IMR-90 (cell line): ENCODE data around the gene USP6NL. TPM values are rescaled to one million over a fixed set of nuclear protein-coding genes. Genes with fewer than 3 reads are reported as not detected.

Experiments
- ATAC-seq: fragments of 200-7000 bp; cut with Tn5 transposase; 2 replicates; pipeline ENCODE4 v1.9.1; 2020; ENCODE audit warnings: low read depth, mild to moderate bottlenecking, moderate library complexity
- BruUV-seq: library from RNA; stranded (reverse); fragments of 400-500 nt; replicated peaks from 2 replicates; lab custom pipeline; 2021; lab: Mats Ljungman, UMichigan
- CTCF ChIA-PET: fragments of 300-600 bp; formaldehyde crosslinking; extraction: SDS; loops from one replicate; lab custom pipeline; 2021; ENCODE audit warnings: antibody characterized with exemption; lab: Yijun Ruan, JAX
- POLR2A ChIA-PET: fragments of 300-600 bp; sonication (Branson Sonifier 250); formaldehyde crosslinking; loops from one replicate; lab custom pipeline; 2022; ENCODE audit warnings: antibody characterized with exemption; ENCODE audit not compliant: unreplicated experiment; lab: Charles Lee
- DNase-seq: peaks from one replicate; pipeline ENCODE4 v3.0.0; 2013
- H2AFZ ChIP-seq: replicated peaks from 2 replicates; pipeline ENCODE3; 2013; ENCODE audit warnings: low read length, mild to moderate bottlenecking; ENCODE audit not compliant: poor library complexity
- H2AK5ac ChIP-seq: 2 replicates; pipeline ENCODE4 v1.6.1; 2013; ENCODE audit warnings: low read depth, low read length, inconsistent platforms
- H2AK9ac ChIP-seq: replicated peaks from 2 replicates; pipeline ENCODE3; 2013; ENCODE audit warnings: mild to moderate bottlenecking, low read depth, low read length, moderate library complexity; ENCODE audit not compliant: poor library complexity
- H2BK120ac ChIP-seq: 2 replicates; pipeline ENCODE4 v1.6.1; 2013; ENCODE audit warnings: low read depth, low read length, inconsistent platforms
- H2BK15ac ChIP-seq: 3 replicates; pipeline ENCODE4 v1.6.1; 2013; ENCODE audit warnings: low read depth, low read length, inconsistent platforms
- H2BK20ac ChIP-seq: 2 replicates; pipeline ENCODE4 v1.6.1; 2013; ENCODE audit warnings: low read depth, mild to moderate bottlenecking, inconsistent platforms, low read length, moderate library complexity
- H2BK5ac ChIP-seq: 2 replicates; pipeline ENCODE4 v1.6.1; 2013; ENCODE audit warnings: mild to moderate bottlenecking, low read depth, low read length, inconsistent platforms; ENCODE audit not compliant: poor library complexity, severe bottlenecking
- H3K14ac ChIP-seq: replicated peaks from 2 replicates; pipeline ENCODE4 v1.6.1; 2013; ENCODE audit warnings: low read depth, low read length, inconsistent platforms
- H3K18ac ChIP-seq: 2 replicates; pipeline ENCODE4 v1.6.1; 2013; ENCODE audit warnings: low read depth, low read length, control low read depth
- H3K23ac ChIP-seq: 2 replicates; pipeline ENCODE4 v1.6.1; 2013; ENCODE audit warnings: low read depth, low read length, inconsistent platforms
- H3K27ac ChIP-seq: 2 replicates; pipeline ENCODE4 v1.5.1; 2013; ENCODE audit warnings: mild to moderate bottlenecking, control low read depth, low read length; ENCODE audit not compliant: insufficient read depth
- H3K27me3 ChIP-seq: 2 replicates; pipeline ENCODE4 v1.6.1; 2013; ENCODE audit warnings: low read length; ENCODE audit not compliant: control insufficient read depth, insufficient read depth
- H3K36me3 ChIP-seq: 2 replicates; pipeline ENCODE4 v1.6.1; 2013; ENCODE audit warnings: low read length, mixed read lengths; ENCODE audit not compliant: control insufficient read depth, insufficient read depth
- H3K4ac ChIP-seq: 2 replicates; pipeline ENCODE4 v1.6.1; 2013; ENCODE audit warnings: low read depth, low read length, inconsistent platforms
- H3K4me1 ChIP-seq: 2 replicates; pipeline ENCODE4 v1.6.1; 2013; ENCODE audit warnings: low read length, mixed read lengths; ENCODE audit not compliant: control insufficient read depth, insufficient read depth
- H3K4me2 ChIP-seq: 2 replicates; pipeline ENCODE4 v1.6.1; 2013; ENCODE audit warnings: low read depth, mild to moderate bottlenecking, control low read depth, low read length, moderate library complexity
- H3K4me3 ChIP-seq: 2 replicates; pipeline ENCODE4 v1.5.1; 2013; ENCODE audit warnings: low read depth, mild to moderate bottlenecking, control low read depth, low read length, moderate library complexity; ENCODE audit not compliant: insufficient read depth
- H3K56ac ChIP-seq: 2 replicates; pipeline ENCODE4 v1.6.1; 2013; ENCODE audit warnings: low read length, inconsistent platforms; ENCODE audit not compliant: insufficient read depth; ENCODE audit errors: extremely low read depth
- H3K79me1 ChIP-seq, 2 experiments: 2 replicates each; pipeline ENCODE4 v1.6.1; 2013; ENCODE audit warnings: low read length in 2 of 2, inconsistent platforms in 1 of 2, low read depth in 1 of 2
- H3K9ac ChIP-seq: 2 replicates; pipeline ENCODE4 v1.6.1; 2013; ENCODE audit warnings: low read depth, low read length, control low read depth
- H3K9me1 ChIP-seq: 2 replicates; pipeline ENCODE4 v1.6.1; 2013; ENCODE audit warnings: low read length, inconsistent platforms; ENCODE audit not compliant: insufficient read depth
- H3K9me3 ChIP-seq: 2 replicates; pipeline ENCODE4 v1.6.1; 2013; ENCODE audit warnings: low read length; ENCODE audit not compliant: control insufficient read depth, insufficient read depth
- H4K20me1 ChIP-seq: 2 replicates; pipeline ENCODE4 v1.6.1; 2013; ENCODE audit warnings: low read length, inconsistent platforms; ENCODE audit not compliant: insufficient read depth
- H4K5ac ChIP-seq: 2 replicates; pipeline ENCODE4 v1.6.1; 2013; ENCODE audit warnings: mild to moderate bottlenecking, low read depth, low read length, control low read depth
- H4K8ac ChIP-seq, 2 experiments: 2 replicates each; pipeline ENCODE4 v1.6.1; 2013; ENCODE audit warnings: low read depth in 2 of 2, low read length in 2 of 2, control low read depth in 1 of 2, inconsistent platforms in 1 of 2
- H4K91ac ChIP-seq: 2 replicates; pipeline ENCODE4 v1.6.1; 2013; ENCODE audit warnings: low read depth, low read length, inconsistent platforms; ENCODE audit not compliant: insufficient read depth
- CEBPB ChIP-seq: IDR thresholded peaks from 2 replicates; pipeline ENCODE4 v1.6.1; 2012; ENCODE audit warnings: low read depth, low read length, improper control_type of control experiment
- CHD1 ChIP-seq: IDR thresholded peaks from 2 replicates; pipeline ENCODE4 v1.6.1; 2012; ENCODE audit warnings: low read depth, low read length, improper control_type of control experiment
- CTCF ChIP-seq: conservative IDR thresholded peaks from 2 replicates; pipeline ENCODE4 v1.5.1; 2012; ENCODE audit warnings: mild to moderate bottlenecking, low read depth, low read length, improper control_type of control experiment
- ELK1 ChIP-seq: fragments of 150-350 bp; IDR thresholded peaks from 2 replicates; pipeline ENCODE4 v1.6.1; 2016; ENCODE audit warnings: low read depth, mild to moderate bottlenecking, low read length, moderate library complexity, borderline replicate concordance
- FOS ChIP-seq: fragments of 150-350 bp; IDR thresholded peaks from 2 replicates; pipeline ENCODE4 v1.6.1; 2016; ENCODE audit warnings: low read depth, low read length
- MAFK ChIP-seq: IDR thresholded peaks from 2 replicates; pipeline ENCODE4 v1.6.1; 2012; ENCODE audit warnings: low read depth, low read length, improper control_type of control experiment
- NFE2L2 ChIP-seq: fragments of 150-350 bp; IDR thresholded peaks from 2 replicates; pipeline ENCODE4 v1.6.1; 2016; ENCODE audit warnings: low read depth, mild to moderate bottlenecking, low read length
- POLR2A ChIP-seq: IDR thresholded peaks from 2 replicates; pipeline ENCODE4 v1.6.1; 2012; ENCODE audit warnings: mild to moderate bottlenecking, low read depth, low read length
- RAD21 ChIP-seq: IDR thresholded peaks from 2 replicates; pipeline ENCODE4 v1.6.1; 2012; ENCODE audit warnings: low read length, improper control_type of control experiment
- RFX5 ChIP-seq: IDR thresholded peaks from 2 replicates; pipeline ENCODE4 v1.8.0; 2012; ENCODE audit warnings: low read depth, mild to moderate bottlenecking, low read length, moderate library complexity
- SMC3 ChIP-seq: fragments of 150-350 bp; IDR thresholded peaks from 2 replicates; pipeline ENCODE4 v1.6.1; 2016; ENCODE audit warnings: low read depth, mild to moderate bottlenecking, antibody characterized with exemption, low read length, moderate library complexity
- USF2 ChIP-seq: fragments of 150-350 bp; IDR thresholded peaks from 2 replicates; pipeline ENCODE4 v1.6.1; 2017; ENCODE audit warnings: mild to moderate bottlenecking, antibody characterized with exemption, low read length, low read depth
- WGBS, 2 experiments: methylation state at CpG; one replicate each; pipeline versions ENCODE4 v1.1.5 to v1.1.7; 2013; ENCODE audit warnings: missing lambda C conversion rate in 2 of 2; ENCODE audit not compliant: insufficient read length in 1 of 2; ENCODE audit errors: extremely low coverage in 2 of 2; 5-methylcytosine and 5-hydroxymethylcytosine counted together
- dilution Hi-C: fragments of 300-500 bp; cut with HindIII; formaldehyde crosslinking; loops from one replicate; pipeline ENCODE4 v1.14.3; 2018; ENCODE audit warnings: low sequenced_read_pairs; ENCODE audit not compliant: unreplicated experiment
- in situ Hi-C: fragments of 300-500 bp; cut with MboI; formaldehyde crosslinking; loops from 3 replicates; pipeline ENCODE4 v1.14.3; 2019; ENCODE audit warnings: low sequenced_read_pairs, inconsistent platforms, mixed read lengths
- intact Hi-C: fragments of 100-400 bp; cut with micrococcal nuclease; formaldehyde crosslinking; loops from 2 replicates; pipeline ENCODE4 v1.10.0; 2022
- polyA plus RNA-seq, 3 experiments: library from polyadenylated mRNA; depleted of rRNA; stranded (reverse); fragments of >200 nt; gene quantifications; 2 replicates each; pipeline ENCODE4 v1.2.3, GENCODE V29; 2012; ENCODE audit warnings: low replicate concordance in 1 of 3
- total RNA-seq: library from RNA; depleted of rRNA; stranded (reverse); fragments of >200 nt; gene quantifications from 2 replicates; pipeline ENCODE4 v1.2.3, GENCODE V29; 2012

The USP6NL gene
- total and polyA plus RNA-seq, 2 of the 4 experiments (the other 2 are of a cell fraction): 7.8 to 9.1 TPM

GRCh38 chr10:11639849-11640764 lies 28.7 kb upstream of the USP6NL start:
- CTCF ChIA-PET: no interaction called here
- H2AFZ ChIP-seq: no peak overlapping the region
- H4K8ac ChIP-seq: no peak overlapping the region
- no peak overlapping the region for H2BK5ac ChIP-seq
- no TSS peak for BruUV-seq
- H3K14ac ChIP-seq: no peak overlapping the region
- H2BK15ac ChIP-seq: no peak overlapping the region
- H3K4me1 ChIP-seq: no peaks in the 10 kb centered on the region
- H4K91ac ChIP-seq: no peak overlapping the region
- TF ChIP-seq MAFK (no peak), RFX5 (no peak), ELK1 (no peak), SMC3 (no peak), POLR2A (no peak), FOS (no peak), CEBPB (no peak), USF2 (no peak), RAD21 (no peak), CTCF (no peak), CHD1 (no peak), NFE2L2 (no peak)
- H2BK20ac ChIP-seq: no peak overlapping the region
- H3K4ac ChIP-seq: no peak overlapping the region
- no peaks in the 10 kb centered on the region for H3K36me3 ChIP-seq
- no peak overlapping the region for H3K9ac ChIP-seq
- H3K79me1 ChIP-seq: no peaks in the 10 kb centered on the region
- H3K27me3 ChIP-seq: peaks cover 3% of the 10 kb centered on the region; the same call in 1 of the 2 replicates
- no peak overlapping the region for H3K56ac ChIP-seq
- H4K20me1 ChIP-seq: no peaks in the 10 kb centered on the region
- intact Hi-C loops: no loop called here
- ATAC-seq (no peak; the same call in 1 of the 2 replicates), DNase-seq (no peak)
- H2AK5ac ChIP-seq: no peak overlapping the region
- no peaks in the 10 kb centered on the region for H3K9me3 ChIP-seq
- in situ Hi-C loops: no loop called here
- H4K5ac ChIP-seq: no peak overlapping the region
- H3K27ac ChIP-seq: no peak overlapping the region
- dilution Hi-C loops: no loop called here
- H3K9me1 ChIP-seq: no peaks in the 10 kb centered on the region
- H2AK9ac ChIP-seq: no peak overlapping the region
- H3K4me2 ChIP-seq: no peak overlapping the region
- no peak overlapping the region for H3K4me3 ChIP-seq
- POLR2A ChIA-PET: no interaction called here
- no peak overlapping the region for H3K18ac ChIP-seq
- WGBS, 2 experiments: 61% methylated on average over 5 of the region's 14 CpGs; no CpG with 5 or more reads in 1 of the 2 experiments
- no peak overlapping the region for H3K23ac ChIP-seq
- no peak overlapping the region for H2BK120ac ChIP-seq
